ENCODE data around the gene COQ5.

COQ5 gene, protein sequence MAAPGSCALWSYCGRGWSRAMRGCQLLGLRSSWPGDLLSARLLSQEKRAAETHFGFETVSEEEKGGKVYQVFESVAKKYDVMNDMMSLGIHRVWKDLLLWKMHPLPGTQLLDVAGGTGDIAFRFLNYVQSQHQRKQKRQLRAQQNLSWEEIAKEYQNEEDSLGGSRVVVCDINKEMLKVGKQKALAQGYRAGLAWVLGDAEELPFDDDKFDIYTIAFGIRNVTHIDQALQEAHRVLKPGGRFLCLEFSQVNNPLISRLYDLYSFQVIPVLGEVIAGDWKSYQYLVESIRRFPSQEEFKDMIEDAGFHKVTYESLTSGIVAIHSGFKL

DNA sequence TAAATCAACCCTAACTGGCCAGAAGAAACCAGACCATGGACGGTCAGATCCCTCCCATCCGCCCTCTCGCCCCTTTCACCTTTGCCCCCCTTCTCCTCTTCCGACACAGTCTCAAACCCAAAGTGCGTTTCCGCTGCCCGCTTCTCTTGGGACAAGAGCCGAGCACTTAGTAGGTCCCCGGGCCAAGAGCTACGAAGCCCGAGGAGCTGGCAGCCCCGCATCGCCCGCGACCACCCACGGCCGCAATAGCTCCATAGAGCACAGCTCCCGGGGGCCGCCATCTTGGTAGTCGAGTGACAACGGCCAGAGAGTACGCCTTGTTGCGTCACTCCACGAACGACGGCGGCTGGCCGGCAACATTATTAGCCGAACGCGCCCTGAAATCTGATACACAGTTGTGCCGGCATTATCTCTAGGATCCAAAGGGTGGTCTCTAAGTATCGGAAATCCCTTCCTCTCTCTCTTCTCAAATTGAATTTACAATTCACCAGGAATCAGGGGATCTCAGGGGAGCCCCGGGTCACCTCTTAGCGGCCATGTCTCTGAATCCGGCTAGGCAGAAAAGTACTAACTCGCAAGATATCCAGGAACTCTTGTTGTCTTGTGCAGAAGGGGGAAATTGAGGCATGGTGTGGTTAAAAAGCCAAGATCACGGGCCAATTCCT lies at the start of gene COQ5:
COQ5 (minus strand) TSS at position 298 of the 665 bp plus-strand sequence; CDS start at position 281, 17 bp downstream.
- peak; percentile 86 to 87 for DNase-seq (ENCODE audit: low read depth in 2 of 2)
- H3K4me3 ChIP-seq (replicated peaks in 1 of 2; ENCODE audit: low read depth in 2 of 2, low read length in 2 of 2) = peak within 1 kb of the TSS; percentile 79 to 89
- TF ChIP-seq, protein P1, sequence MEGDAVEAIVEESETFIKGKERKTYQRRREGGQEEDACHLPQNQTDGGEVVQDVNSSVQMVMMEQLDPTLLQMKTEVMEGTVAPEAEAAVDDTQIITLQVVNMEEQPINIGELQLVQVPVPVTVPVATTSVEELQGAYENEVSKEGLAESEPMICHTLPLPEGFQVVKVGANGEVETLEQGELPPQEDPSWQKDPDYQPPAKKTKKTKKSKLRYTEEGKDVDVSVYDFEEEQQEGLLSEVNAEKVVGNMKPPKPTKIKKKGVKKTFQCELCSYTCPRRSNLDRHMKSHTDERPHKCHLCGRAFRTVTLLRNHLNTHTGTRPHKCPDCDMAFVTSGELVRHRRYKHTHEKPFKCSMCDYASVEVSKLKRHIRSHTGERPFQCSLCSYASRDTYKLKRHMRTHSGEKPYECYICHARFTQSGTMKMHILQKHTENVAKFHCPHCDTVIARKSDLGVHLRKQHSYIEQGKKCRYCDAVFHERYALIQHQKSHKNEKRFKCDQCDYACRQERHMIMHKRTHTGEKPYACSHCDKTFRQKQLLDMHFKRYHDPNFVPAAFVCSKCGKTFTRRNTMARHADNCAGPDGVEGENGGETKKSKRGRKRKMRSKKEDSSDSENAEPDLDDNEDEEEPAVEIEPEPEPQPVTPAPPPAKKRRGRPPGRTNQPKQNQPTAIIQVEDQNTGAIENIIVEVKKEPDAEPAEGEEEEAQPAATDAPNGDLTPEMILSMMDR (IDR thresholded peaks at IDR 0.05; ENCODE audit: low read depth, low read length) = no peak

DNA sequence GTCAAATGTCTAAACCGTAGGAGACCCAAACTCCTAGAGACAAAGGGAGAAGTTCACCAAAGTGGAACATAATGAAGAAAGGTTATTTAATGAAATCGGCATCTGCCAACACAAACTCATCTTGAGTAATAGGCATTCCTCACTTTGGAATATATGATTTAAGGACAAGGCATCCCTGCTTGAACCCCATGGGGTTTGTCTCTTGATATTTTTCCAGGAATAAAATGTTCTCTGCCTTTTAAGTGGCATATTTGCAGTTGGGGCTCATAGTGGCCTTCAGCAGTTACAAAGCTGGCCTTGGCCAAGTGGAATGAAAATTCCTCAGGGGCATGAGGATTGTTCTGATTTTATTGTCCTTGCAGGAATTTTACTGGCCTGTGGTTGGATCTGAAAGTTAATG lies 45.1 kb upstream of the COQ5 start:
- no peak overlapping the region for H3K4me3 ChIP-seq (replicated peaks in 1 of 2; ENCODE audit: low read depth in 2 of 2, low read length in 2 of 2)
- peak in 1 of 2 donors; percentile 64 for DNase-seq (ENCODE audit: low read depth in 2 of 2)
- TF ChIP-seq, protein P1 (IDR thresholded peaks at IDR 0.05; ENCODE audit: low read depth, low read length) = no peak

DNA sequence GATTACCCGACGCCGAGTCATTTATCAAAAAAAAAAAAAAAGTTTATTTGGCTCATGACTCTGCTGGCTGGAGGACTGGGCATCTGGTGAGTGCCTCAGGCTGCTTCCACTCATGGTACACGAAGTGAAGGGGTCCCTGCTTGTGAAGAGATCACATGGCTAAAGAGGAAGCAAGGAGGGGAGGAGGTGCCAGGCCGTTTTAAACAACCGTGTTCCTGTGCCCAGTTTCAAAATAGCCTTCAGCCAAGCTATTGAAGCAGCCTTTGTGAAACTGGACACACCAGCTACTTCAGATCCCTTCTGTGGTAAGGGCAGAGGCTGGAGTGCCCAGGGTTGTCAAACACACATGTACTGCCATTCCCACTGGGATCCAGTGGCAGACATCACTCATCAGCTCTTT lies 44.6 kb upstream of the COQ5 start:
- no peak overlapping the region for H3K4me3 ChIP-seq (replicated peaks in 1 of 2; ENCODE audit: low read depth in 2 of 2, low read length in 2 of 2)
- TF ChIP-seq, protein P1 (IDR thresholded peaks at IDR 0.05; ENCODE audit: low read depth, low read length) = no peak
- no peak for DNase-seq (ENCODE audit: low read depth in 2 of 2)

DNA sequence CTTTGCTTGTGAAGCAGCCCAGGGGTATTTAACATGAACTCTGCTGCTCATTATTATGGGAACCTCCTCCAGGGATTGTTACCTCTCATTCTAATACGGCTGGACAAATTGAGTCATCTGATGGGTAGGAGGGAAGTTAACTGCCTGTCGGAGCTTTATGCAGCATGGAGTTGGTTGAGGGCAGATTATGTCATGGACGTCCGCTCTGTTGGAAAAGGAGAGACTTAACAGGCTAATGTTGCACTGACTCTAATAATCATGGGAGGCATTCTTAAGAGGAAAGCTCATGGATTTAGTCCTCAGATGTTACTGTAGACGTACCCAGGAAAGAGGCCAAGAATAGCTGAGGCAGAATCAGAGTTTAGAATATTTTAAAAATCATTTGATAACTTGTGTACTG lies 42.3 kb upstream of the COQ5 start:
- TF ChIP-seq, protein P1 (IDR thresholded peaks at IDR 0.05; ENCODE audit: low read depth, low read length) = no peak
- H3K4me3 ChIP-seq (replicated peaks in 1 of 2; ENCODE audit: low read depth in 2 of 2, low read length in 2 of 2) = no peak overlapping the region
- peak; percentile 49 to 67 for DNase-seq (ENCODE audit: low read depth in 2 of 2)

DNA sequence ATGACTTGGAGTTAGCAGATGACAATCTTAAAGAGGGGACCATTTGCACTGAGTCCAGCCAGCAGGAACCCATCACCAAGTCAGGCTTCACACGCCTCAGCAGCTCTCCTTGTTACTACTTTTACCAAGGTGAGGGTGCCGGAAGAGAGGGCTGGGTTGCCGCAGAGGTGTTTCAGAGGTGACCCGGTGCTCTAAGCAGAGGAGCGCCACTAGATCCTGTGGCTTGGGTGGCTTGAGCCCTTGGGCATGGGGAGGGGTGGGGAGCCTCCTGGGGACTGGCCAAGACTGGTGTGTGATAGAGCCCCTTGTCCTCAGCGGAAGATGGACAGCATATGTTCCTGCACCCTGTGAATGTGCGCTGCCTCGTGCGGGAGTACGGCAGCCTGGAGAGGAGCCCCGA lies 34.5 kb upstream of the COQ5 start:
- DNase-seq (ENCODE audit: low read depth in 2 of 2) = no peak
- no peak overlapping the region for H3K4me3 ChIP-seq (replicated peaks in 1 of 2; ENCODE audit: low read depth in 2 of 2, low read length in 2 of 2)
- TF ChIP-seq, protein P1 (IDR thresholded peaks at IDR 0.05; ENCODE audit: low read depth, low read length) = no peak

DNA sequence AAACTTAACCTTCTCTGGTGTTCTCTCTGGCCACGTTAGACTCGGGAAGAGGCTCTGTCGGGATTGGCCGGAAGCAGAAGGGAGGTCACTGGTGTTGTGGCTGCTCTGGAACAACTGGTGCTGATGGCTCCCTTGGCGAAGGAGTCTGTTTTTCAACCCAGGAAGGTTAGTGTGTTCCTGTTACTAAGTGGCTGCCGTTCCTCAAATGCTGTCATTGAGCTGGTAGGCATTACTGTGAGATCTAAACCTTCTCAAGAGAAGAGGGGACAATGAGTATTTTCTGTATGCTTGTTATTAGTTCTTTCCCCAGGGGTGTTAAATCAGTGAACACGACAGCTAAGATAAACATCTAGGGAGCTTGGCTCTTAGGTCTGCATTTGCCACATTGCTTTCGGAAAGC lies 33.9 kb upstream of the COQ5 start:
- no peak overlapping the region for H3K4me3 ChIP-seq (replicated peaks in 1 of 2; ENCODE audit: low read depth in 2 of 2, low read length in 2 of 2)
- DNase-seq (ENCODE audit: low read depth in 2 of 2) = no peak
- TF ChIP-seq, protein P1 (IDR thresholded peaks at IDR 0.05; ENCODE audit: low read depth, low read length) = no peak

All from cardiac fibroblast (primary cell).